Esophagus squamous epithelium (tissue), 4 donors: ENCODE data around the gene GTSE1.

Experiments used
- POLR2A ChIP-seq, 4 donors: fragments of 450-650 bp; IDR thresholded peaks; one replicate each; pipeline ENCODE4 v1.6.1; 2017; ENCODE audit warnings: antibody characterized with exemption in 4 of 4, mild to moderate bottlenecking in 4 of 4, moderate library complexity in 3 of 4
- TF ChIP-seq, protein P1 (sequence below), 6 experiments: fragments of 450-650 bp in 4 of 6; fragments of 200-600 bp in 2 of 6; sonication (generic) in 2 of 6; IDR thresholded peaks; one replicate each; pipeline ENCODE4 v1.5.1; 2016 to 2019; ENCODE audit warnings: antibody characterized with exemption in 6 of 6, mild to moderate bottlenecking in 4 of 6, moderate library complexity in 4 of 6

DNA sequence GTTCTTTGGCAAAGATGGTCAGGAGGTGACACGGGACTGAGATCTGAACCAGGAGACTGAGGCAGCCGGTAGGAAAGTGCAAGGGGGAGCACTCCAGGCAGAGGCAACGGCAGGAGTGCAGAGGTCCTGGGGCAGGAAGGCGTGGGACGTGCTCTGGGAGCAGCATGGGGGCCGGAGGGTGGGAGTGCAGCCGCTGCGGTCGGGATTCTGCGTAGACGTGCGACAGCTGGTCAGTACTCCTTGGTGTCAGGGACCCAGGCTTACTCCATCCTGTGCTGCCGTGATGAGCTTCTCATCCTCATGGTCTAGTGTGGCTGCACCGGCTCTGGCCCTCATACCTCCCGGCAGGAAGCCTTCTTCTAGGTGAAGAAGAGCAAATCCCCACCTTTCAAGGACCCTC is 21.9 kb downstream of the GTSE1 start:
- TF ChIP-seq, protein P1, sequence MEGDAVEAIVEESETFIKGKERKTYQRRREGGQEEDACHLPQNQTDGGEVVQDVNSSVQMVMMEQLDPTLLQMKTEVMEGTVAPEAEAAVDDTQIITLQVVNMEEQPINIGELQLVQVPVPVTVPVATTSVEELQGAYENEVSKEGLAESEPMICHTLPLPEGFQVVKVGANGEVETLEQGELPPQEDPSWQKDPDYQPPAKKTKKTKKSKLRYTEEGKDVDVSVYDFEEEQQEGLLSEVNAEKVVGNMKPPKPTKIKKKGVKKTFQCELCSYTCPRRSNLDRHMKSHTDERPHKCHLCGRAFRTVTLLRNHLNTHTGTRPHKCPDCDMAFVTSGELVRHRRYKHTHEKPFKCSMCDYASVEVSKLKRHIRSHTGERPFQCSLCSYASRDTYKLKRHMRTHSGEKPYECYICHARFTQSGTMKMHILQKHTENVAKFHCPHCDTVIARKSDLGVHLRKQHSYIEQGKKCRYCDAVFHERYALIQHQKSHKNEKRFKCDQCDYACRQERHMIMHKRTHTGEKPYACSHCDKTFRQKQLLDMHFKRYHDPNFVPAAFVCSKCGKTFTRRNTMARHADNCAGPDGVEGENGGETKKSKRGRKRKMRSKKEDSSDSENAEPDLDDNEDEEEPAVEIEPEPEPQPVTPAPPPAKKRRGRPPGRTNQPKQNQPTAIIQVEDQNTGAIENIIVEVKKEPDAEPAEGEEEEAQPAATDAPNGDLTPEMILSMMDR (IDR thresholded peaks at IDR 0.05) = no peak
- TF ChIP-seq POLR2A (IDR thresholded peaks at IDR 0.05) = no peak
